ENCODE measurements around the gene ZNF362. TPM values are rescaled to one million over a fixed set of nuclear protein-coding genes. Genes with fewer than 3 reads are reported as not detected.

The ZNF362 gene
- total and polyA plus RNA-seq, 2 of the 13 experiments (the other 11 are each of a cell fraction or from before 2014, with no cell fraction given): 8.3 to 14.2 TPM

GRCh38 chr1:33349778-33350610, 93.7 kb downstream of the ZNF362 start (continued):
- TF ChIP-seq ZBTB4 (CRISPR knock-in tag; IDR thresholded peaks at IDR 0.05; ENCODE audit: borderline replicate concordance) (peak; percentile 38; the same call in 1 of the 2 replicates), ZNF253 (CRISPR knock-in tag; IDR thresholded peaks at IDR 0.05; ENCODE audit: borderline replicate concordance) (no peak), ZBTB20 (CRISPR knock-in tag; IDR thresholded peaks at IDR 0.05; ENCODE audit: borderline replicate concordance, low read depth) (peak; percentile 68; the same call in 1 of the 2 replicates), ZNF704 (CRISPR knock-in tag; IDR thresholded peaks at IDR 0.05; ENCODE audit: borderline replicate concordance) (peak; percentile 46; the same call in 1 of the 2 replicates), ATRX (CRISPR knock-in tag; IDR thresholded peaks at IDR 0.05; ENCODE audit: borderline replicate concordance) (no peak), NFIB (CRISPR knock-in tag; IDR thresholded peaks at IDR 0.05; ENCODE audit: borderline replicate concordance) (no peak), SMARCE1 (IDR thresholded peaks at IDR 0.05; ENCODE audit: borderline replicate concordance) (no peak), GRHL1 (CRISPR knock-in tag; conservative IDR thresholded peaks at IDR 0.05) (no peak), ZFP36 (IDR thresholded peaks at IDR 0.05; ENCODE audit: borderline replicate concordance, low read depth, low read length, partially characterized antibody) (no peak), TBL1XR1 (IDR thresholded peaks at IDR 0.05; ENCODE audit: borderline replicate concordance, low read length, partially characterized antibody) (no peak), KLF12 (CRISPR knock-in tag; IDR thresholded peaks at IDR 0.05; ENCODE audit: borderline replicate concordance) (peak; percentile 85), MYC (CRISPR knock-in tag; IDR thresholded peaks at IDR 0.05; ENCODE audit: borderline replicate concordance) (peak; percentile 85), ZNF451 (CRISPR knock-in tag; IDR thresholded peaks at IDR 0.05) (peak; percentile 86), THAP11 (CRISPR knock-in tag; IDR thresholded peaks at IDR 0.05) (0 out of 2 replicates have a peak, but pooled peaks have one; percentile 45), ZMYM2 (CRISPR knock-in tag; IDR thresholded peaks at IDR 0.05) (0 out of 2 replicates have a peak, but pooled peaks have one; percentile 32), HIC2 (CRISPR knock-in tag; IDR thresholded peaks at IDR 0.05; ENCODE audit: low read depth) (peak; percentile 70; the same call in 1 of the 2 replicates), HCFC1 (IDR thresholded peaks at IDR 0.05; ENCODE audit: low read depth, low read length) (no peak), ZNF615 (CRISPR knock-in tag; IDR thresholded peaks at IDR 0.05; ENCODE audit: borderline replicate concordance) (no peak), POLR2AphosphoS5 (IDR thresholded peaks at IDR 0.05; ENCODE audit: low read depth, low read length) (peak; percentile 76)

Data from HepG2 (cell line).